Gastrocnemius medialis (tissue), 4 donors: ENCODE measurements around the gene CCL2. TPM values are rescaled to one million over a fixed set of nuclear protein-coding genes. Genes with fewer than 3 reads are reported as not detected.

Experiments
- ATAC-seq, 2 donors: fragments of 150-250 bp; one replicate each; pipeline ENCODE4 v1.9.1; 2016
- DNase-seq, 2 donors: peaks; one replicate each; pipeline ENCODE4 v3.0.0-alpha.2; 2019
- H3K27ac ChIP-seq, 4 donors: fragments of 200-600 bp; sonication (generic); 1 replicate in 1 of 4; 2 replicates in 3 of 4; pipeline ENCODE4 v1.5.1; 2016 to 2018; ENCODE audit warnings: mild to moderate bottlenecking in 2 of 4, moderate library complexity in 1 of 4
- H3K27me3 ChIP-seq, 3 donors: fragments of 200-600 bp; sonication (generic) in 2 of 3; 1 replicate in 1 of 3; 2 replicates in 2 of 3; pipeline versions ENCODE4 v1.5.1 to v1.6.0; 2016 to 2019; ENCODE audit warnings: mild to moderate bottlenecking in 1 of 3, moderate library complexity in 1 of 3
- H3K36me3 ChIP-seq, 2 donors: fragments of 200-600 bp; sonication (generic) in 1 of 2; one replicate each; pipeline ENCODE4 v1.5.1; 2017 to 2018
- H3K4me1 ChIP-seq, 2 donors: fragments of 200-600 bp; sonication (generic) in 1 of 2; one replicate each; pipeline ENCODE4 v1.5.1; 2016 to 2017; ENCODE audit warnings: mild to moderate bottlenecking in 2 of 2
- H3K4me3 ChIP-seq, 4 donors: fragments of 200-600 bp; sonication (generic) in 3 of 4; 1 replicate in 1 of 4; 2 replicates in 3 of 4; pipeline ENCODE4 v1.5.1; 2016 to 2019; ENCODE audit warnings: mild to moderate bottlenecking in 2 of 4
- H3K9me3 ChIP-seq, 3 donors: fragments of 200-600 bp; sonication (generic) in 2 of 3; 1 replicate in 1 of 3; 2 replicates in 2 of 3; pipeline ENCODE4 v1.5.1; 2016 to 2019
- POLR2A ChIP-seq, 2 donors: fragments of 450-650 bp; IDR thresholded peaks; one replicate each; pipeline ENCODE4 v1.6.1; 2017; ENCODE audit warnings: antibody characterized with exemption in 2 of 2, mild to moderate bottlenecking in 2 of 2, moderate library complexity in 2 of 2
- in situ Hi-C, 4 donors: fragments of 200-750 bp; cut with MboI; loops; one replicate each; pipeline versions ENCODE4 v1.15.0 to v1.8.0; 2017; ENCODE audit warnings: low sequenced_read_pairs in 4 of 4
- intact Hi-C: fragments of 100-400 bp; cut with DNase I; formaldehyde crosslinking; loops from one replicate; pipeline ENCODE4 v1.15.1; 2023; ENCODE audit warnings: low total_unique reads
- total RNA-seq, 4 donors: library from RNA; depleted of rRNA; stranded (reverse); fragments of >200 nt; gene quantifications; one replicate each; pipeline versions ENCODE4 v1.1.0 to v1.2.3, GENCODE V29; 2016
- TF ChIP-seq, protein P1 (sequence below), 5 experiments: fragments of 450-650 bp in 3 of 5; fragments of 200-600 bp in 2 of 5; sonication (generic) in 2 of 5; IDR thresholded peaks in 4 of 5; conservative IDR thresholded peaks in 1 of 5; 1 replicate in 4 of 5; 2 replicates in 1 of 5; pipeline ENCODE4 v1.5.1; 2016 to 2019; ENCODE audit warnings: antibody characterized with exemption in 5 of 5, mild to moderate bottlenecking in 3 of 5, moderate library complexity in 3 of 5

The CCL2 gene
- total RNA-seq, 4 donors from 2014 or later, result 1.1 to 5.8 (median 4.1) TPM

GRCh38 chr17:34290586-34290985 is 35.5 kb downstream of the CCL2 start:
- no peaks in the 10 kb centered on the region for H3K4me1 ChIP-seq
- in situ Hi-C loops, result no loop called here
- ATAC-seq, result no peak
- H3K27ac ChIP-seq, result no peak overlapping the region
- no peaks in the 10 kb centered on the region for H3K9me3 ChIP-seq
- H3K4me3 ChIP-seq, result no peak overlapping the region
- intact Hi-C loops, result no loop called here
- TF ChIP-seq, protein P1, sequence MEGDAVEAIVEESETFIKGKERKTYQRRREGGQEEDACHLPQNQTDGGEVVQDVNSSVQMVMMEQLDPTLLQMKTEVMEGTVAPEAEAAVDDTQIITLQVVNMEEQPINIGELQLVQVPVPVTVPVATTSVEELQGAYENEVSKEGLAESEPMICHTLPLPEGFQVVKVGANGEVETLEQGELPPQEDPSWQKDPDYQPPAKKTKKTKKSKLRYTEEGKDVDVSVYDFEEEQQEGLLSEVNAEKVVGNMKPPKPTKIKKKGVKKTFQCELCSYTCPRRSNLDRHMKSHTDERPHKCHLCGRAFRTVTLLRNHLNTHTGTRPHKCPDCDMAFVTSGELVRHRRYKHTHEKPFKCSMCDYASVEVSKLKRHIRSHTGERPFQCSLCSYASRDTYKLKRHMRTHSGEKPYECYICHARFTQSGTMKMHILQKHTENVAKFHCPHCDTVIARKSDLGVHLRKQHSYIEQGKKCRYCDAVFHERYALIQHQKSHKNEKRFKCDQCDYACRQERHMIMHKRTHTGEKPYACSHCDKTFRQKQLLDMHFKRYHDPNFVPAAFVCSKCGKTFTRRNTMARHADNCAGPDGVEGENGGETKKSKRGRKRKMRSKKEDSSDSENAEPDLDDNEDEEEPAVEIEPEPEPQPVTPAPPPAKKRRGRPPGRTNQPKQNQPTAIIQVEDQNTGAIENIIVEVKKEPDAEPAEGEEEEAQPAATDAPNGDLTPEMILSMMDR (IDR thresholded peaks at IDR 0.05 in 4 of 5, conservative IDR thresholded peaks at IDR 0.05 in 1 of 5), result no peak
- TF ChIP-seq POLR2A (IDR thresholded peaks at IDR 0.05), result no peak
- H3K36me3 ChIP-seq, result no peaks in the 10 kb centered on the region
- H3K27me3 ChIP-seq, result no peaks in the 10 kb centered on the region
- no peak for DNase-seq

- Histone ChIP-seq H3K4me3 (no peak overlapping the region), H3K36me3 (no peaks in the 10 kb centered on the region), H3K27ac (no peak overlapping the region), H3K9me3 (no peaks in the 10 kb centered on the region), H3K4me1 (no peaks in the 10 kb centered on the region), H3K27me3 (no peaks in the 10 kb centered on the region)
- in situ Hi-C loops (no loop called here), intact Hi-C loops (no loop called here)
- ATAC-seq (no peak), DNase-seq (no peak)
- TF ChIP-seq, protein P1 (IDR thresholded peaks at IDR 0.05 in 4 of 5, conservative IDR thresholded peaks at IDR 0.05 in 1 of 5), result no peak
- TF ChIP-seq POLR2A (IDR thresholded peaks at IDR 0.05), result no peak
These were observed 36.8 kb downstream of the CCL2 start for GRCh38 chr17:34291721-34292348.

DNA sequence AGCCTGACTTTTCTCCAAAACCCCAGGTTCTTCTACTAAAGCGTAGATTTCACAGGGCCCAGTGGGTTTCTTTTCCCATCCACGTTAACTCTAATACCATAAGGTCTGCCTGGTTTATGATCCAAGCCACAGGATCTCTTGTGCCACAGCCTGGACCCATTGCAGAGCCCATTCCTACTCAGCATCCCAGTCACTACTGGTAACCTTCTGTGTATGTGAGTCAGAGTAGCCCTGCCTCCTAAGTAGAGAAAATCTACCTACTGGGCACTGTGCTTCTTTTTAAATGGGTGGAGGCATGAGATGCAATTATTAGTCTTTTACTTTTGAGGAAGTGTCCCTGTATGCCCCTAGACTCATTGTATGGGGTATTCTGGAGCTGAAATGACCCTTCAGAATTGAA is 43.9 kb downstream of the CCL2 start:
- H3K27ac ChIP-seq, result no peak overlapping the region
- intact Hi-C loops (no loop called here), in situ Hi-C loops (no loop called here)
- no peaks in the 10 kb centered on the region for H3K36me3 ChIP-seq
- no peaks in the 10 kb centered on the region for H3K27me3 ChIP-seq
- TF ChIP-seq, protein P1 (IDR thresholded peaks at IDR 0.05 in 4 of 5, conservative IDR thresholded peaks at IDR 0.05 in 1 of 5), result no peak
- TF ChIP-seq POLR2A (IDR thresholded peaks at IDR 0.05), result no peak
- ATAC-seq (no peak), DNase-seq (no peak)
- H3K4me1 ChIP-seq, result peaks cover 9 to 12% of the 10 kb centered on the region in 2 donors
- no peak overlapping the region for H3K4me3 ChIP-seq
- H3K9me3 ChIP-seq, result no peaks in the 10 kb centered on the region

- intact Hi-C loops (no loop called here), in situ Hi-C loops (loop anchor here in 2 of 4 donors (10.0 kb wide), 2 partner anchors 95 to 105 kb away; no protein-coding TSS in a partner anchor)
- Histone ChIP-seq H3K27me3 (no peaks in the 10 kb centered on the region), H3K4me3 (no peak overlapping the region), H3K36me3 (no peaks in the 10 kb centered on the region), H3K4me1 (peaks cover 9 to 12% of the 10 kb centered on the region in 2 donors), H3K27ac (peak overlapping the region in 2 of 4 donors; percentile 42 to 49), H3K9me3 (no peaks in the 10 kb centered on the region)
- ATAC-seq (no peak), DNase-seq (no peak)
- TF ChIP-seq POLR2A (IDR thresholded peaks at IDR 0.05), result no peak
- TF ChIP-seq, protein P1 (IDR thresholded peaks at IDR 0.05 in 4 of 5, conservative IDR thresholded peaks at IDR 0.05 in 1 of 5), result no peak
These were observed 45.0 kb downstream of the CCL2 start for GRCh38 chr17:34299956-34300577.
